ENCODE results near the gene AXDND1. TPM values are rescaled to one million over a fixed set of nuclear protein-coding genes. Genes with fewer than 3 reads are reported as not detected.

AXDND1 gene
- total and polyA plus RNA-seq, 2 of the 8 experiments (the other 6 are each of a cell fraction or from before 2014, with no cell fraction given): 0.61 TPM; not detected in 1

DNA sequence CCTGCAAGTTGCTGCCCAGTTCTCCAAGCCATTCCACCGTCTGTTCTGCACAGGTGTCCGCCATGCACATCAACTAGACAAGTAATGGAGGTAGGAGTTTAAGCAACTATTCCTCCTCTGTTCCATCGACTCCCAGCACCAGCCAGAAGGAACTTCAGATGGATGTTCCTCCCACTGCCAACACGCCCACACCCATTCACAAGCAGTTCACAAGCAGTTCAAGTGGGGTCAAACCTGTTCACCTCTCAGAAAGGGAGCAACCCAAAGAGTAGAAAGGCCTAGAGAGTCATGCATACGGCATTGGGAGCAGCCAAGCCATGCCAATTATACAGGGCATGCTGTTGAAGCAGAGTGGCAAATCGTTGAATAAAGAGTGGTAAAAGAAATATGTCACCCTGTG is 221.6 kb downstream of the AXDND1 start:
- no peak for FAIRE-seq
- no peak for DNase-seq (ENCODE audit: low read depth in 1 of 2, low spot score in 2 of 2)
- no peak overlapping the region for H2AFZ ChIP-seq (ENCODE audit: low read length)
- H4K20me1 ChIP-seq (replicated peaks in 1 of 2; ENCODE audit: control insufficient read depth in 1 of 2, insufficient read depth in 2 of 2, low read length in 2 of 2): no peaks in the 10 kb centered on the region
- H3K4ac ChIP-seq (replicated peaks; ENCODE audit: insufficient read length, low read depth, low read length): no peak overlapping the region
- peaks cover 0 to 4% (median 2%) of the 10 kb centered on the region in 4 experiments; a peak in 3 of 7 replicates for H3K4me1 ChIP-seq (replicated peaks in 1 of 4; ENCODE audit: control insufficient read depth in 3 of 4, insufficient read depth in 4 of 4, low read length in 3 of 4)
- H3K27ac ChIP-seq (ENCODE audit: low read depth, low read length): no peak overlapping the region
- no peak overlapping the region for H2AK5ac ChIP-seq (ENCODE audit: low read depth, low read length)
- ChIA-PET CTCF (ENCODE audit: partially characterized antibody) (interaction anchor here (0.7 to 2.0 kb wide), 6 partner anchors 12 to 443 kb away, joined by 3 to 10 read pairs (median 4); partner anchors contain the start of gene NPHS2), POLR2A (ENCODE audit: partially characterized antibody) (no interaction called here)
- H3K9ac ChIP-seq (replicated peaks in 1 of 4; ENCODE audit: extremely low read depth in 1 of 4, low read depth in 3 of 4, low read length in 3 of 4): no peak overlapping the region
- no peak overlapping the region for H2BK15ac ChIP-seq (ENCODE audit: low read length)
- TF ChIP-seq, protein P1, sequence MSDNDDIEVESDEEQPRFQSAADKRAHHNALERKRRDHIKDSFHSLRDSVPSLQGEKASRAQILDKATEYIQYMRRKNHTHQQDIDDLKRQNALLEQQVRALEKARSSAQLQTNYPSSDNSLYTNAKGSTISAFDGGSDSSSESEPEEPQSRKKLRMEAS (IDR thresholded peaks at IDR 0.05): no peak
- TF ChIP-seq TAF7 (optimal IDR thresholded peaks at IDR 0.05; ENCODE audit: borderline replicate concordance, low read depth, low read length): no peak
- no peak for TF ChIP-seq RNF2 (IDR thresholded peaks at IDR 0.05; ENCODE audit: borderline replicate concordance, low read depth, low read length, missing control alignments, poor library complexity, severe bottlenecking)
- TF ChIP-seq POLR2AphosphoS5 (IDR thresholded peaks at IDR 0.05; ENCODE audit: low read depth, low read length): no peak
- TF ChIP-seq TBP (IDR thresholded peaks at IDR 0.05; ENCODE audit: low read depth, low read length): no peak
- TF ChIP-seq EGR1 (IDR thresholded peaks at IDR 0.05; ENCODE audit: borderline replicate concordance, low read depth, low read length): no peak
- no peak for TF ChIP-seq SP4 (IDR thresholded peaks at IDR 0.05; ENCODE audit: low read length)
- TF ChIP-seq SUZ12 (IDR thresholded peaks at IDR 0.05; ENCODE audit: low read length): no peak
- TF ChIP-seq MAFK (IDR thresholded peaks at IDR 0.05; ENCODE audit: low read depth, low read length): no peak
- no peak for TF ChIP-seq ASH2L (IDR thresholded peaks at IDR 0.05; ENCODE audit: low read length)
- H3K36me3 ChIP-seq (ENCODE audit: control insufficient read depth in 2 of 4, insufficient read depth in 4 of 4, low read length in 3 of 4): no peaks in the 10 kb centered on the region
- no peak overlapping the region for H2BK20ac ChIP-seq (ENCODE audit: low read length)
- peaks cover 11 to 47% (median 33%) of the 10 kb centered on the region in 4 experiments for H3K27me3 ChIP-seq (replicated peaks in 1 of 4; ENCODE audit: control insufficient read depth in 3 of 4, extremely low read depth in 1 of 4, insufficient read depth in 3 of 4, low read length in 3 of 4)
- no peak overlapping the region for H3K18ac ChIP-seq (ENCODE audit: extremely low read depth, low read length)
- H3K23me2 ChIP-seq (ENCODE audit: low read depth, low read length): no peaks in the 10 kb centered on the region
- H3K56ac ChIP-seq (replicated peaks; ENCODE audit: insufficient read length, low read depth, low read length): no peak overlapping the region
- no peaks in the 10 kb centered on the region for H3K79me2 ChIP-seq (ENCODE audit: control insufficient read depth in 1 of 2, insufficient read depth in 2 of 2, low read length in 2 of 2)
- H4K8ac ChIP-seq (ENCODE audit: extremely low read depth, insufficient read depth, low read length): no peak overlapping the region
- no peaks in the 10 kb centered on the region for H3K79me1 ChIP-seq (ENCODE audit: low read depth, low read length)
- H3K14ac ChIP-seq (ENCODE audit: insufficient read length): no peak overlapping the region
- H2BK120ac ChIP-seq (replicated peaks; ENCODE audit: low read depth, low read length): no peak overlapping the region
- H2BK5ac ChIP-seq (ENCODE audit: low read depth, low read length): no peak overlapping the region
- no peak overlapping the region for H3K4me3 ChIP-seq (ENCODE audit: extremely low read depth in 1 of 4, insufficient read depth in 2 of 4, low read depth in 3 of 4, low read length in 4 of 4)
- no peak overlapping the region for H3K23ac ChIP-seq (ENCODE audit: insufficient read length)
- no peak overlapping the region for H2BK12ac ChIP-seq (ENCODE audit: low read depth, low read length)
- H4K5ac ChIP-seq (ENCODE audit: insufficient read length, low read depth, low read length): no peak overlapping the region
- WGBS, 2 experiments (ENCODE audit: extremely low coverage in 1 of 2, insufficient coverage in 1 of 2, insufficient read length in 1 of 2, insufficient replicate concordance in 2 of 2, low coverage in 1 of 2, low lambda C conversion rate in 2 of 2, missing lambda C conversion rate in 1 of 2): 88% methylated on average over 6 of the region's 6 CpGs; no CpG with 5 or more reads in 1 of the 2 experiments
- no peak overlapping the region for H3K4me2 ChIP-seq (ENCODE audit: insufficient read depth in 1 of 2, low read depth in 2 of 2, low read length in 2 of 2)
- H4K91ac ChIP-seq (replicated peaks; ENCODE audit: insufficient read length, low read length): no peak overlapping the region
- H3K9me3 ChIP-seq (ENCODE audit: insufficient read depth in 2 of 2, low read depth in 1 of 2, low read length in 1 of 2): peaks cover 3% of the 10 kb centered on the region in 2 experiments; a peak in 2 of 4 replicates
